Dermis microvascular lymphatic vessel endothelial cell (primary cell): Measurements from ENCODE around the gene RYR2. TPM values are rescaled to one million over a fixed set of nuclear protein-coding genes. Genes with fewer than 3 reads are reported as not detected.

Source experiments
- DNase-seq, 2 donors: peaks; one replicate each; pipeline versions ENCODE4 v3.0.0 to v3.0.0-alpha.2; 2010; ENCODE audit warnings: low read depth in 2 of 2
- total RNA-seq: library from RNA; depleted of rRNA; stranded (reverse); fragments of >200 nt; gene quantifications from 2 replicates; pipeline ENCODE4 v1.2.1, GENCODE V29; 2014

RYR2 gene
- total RNA-seq, 1 donor from 2014 or later, result 0.26 TPM

- DNase-seq, result no peak
Measured at GRCh38 chr1:237655778-237656177, 613.8 kb downstream of the RYR2 start.

GRCh38 chr1:237664348-237664747 is 622.4 kb downstream of the RYR2 start:
- DNase-seq, result no peak

- no peak for DNase-seq
Measured at GRCh38 chr1:237670302-237670701, 628.3 kb downstream of the RYR2 start.

- no peak for DNase-seq
Measured at GRCh38 chr1:237671262-237671661, 629.3 kb downstream of the RYR2 start.

- DNase-seq, result no peak
Measured at GRCh38 chr1:237671935-237672334, 630.0 kb downstream of the RYR2 start.

GRCh38 chr1:237672748-237673147 is 630.8 kb downstream of the RYR2 start:
- DNase-seq, result no peak

- no peak for DNase-seq
Measured at GRCh38 chr1:237673631-237674030, 631.6 kb downstream of the RYR2 start.

GRCh38 chr1:237677979-237678378 is 636.0 kb downstream of the RYR2 start:
- no peak for DNase-seq

GRCh38 chr1:237679687-237680086 is 637.7 kb downstream of the RYR2 start:
- DNase-seq, result no peak

GRCh38 chr1:237681210-237681609 is 639.2 kb downstream of the RYR2 start:
- DNase-seq, result no peak

GRCh38 chr1:237684236-237684635 is 642.3 kb downstream of the RYR2 start:
- no peak for DNase-seq

- DNase-seq, result no peak
Measured at GRCh38 chr1:237685551-237685950, 643.6 kb downstream of the RYR2 start.

GRCh38 chr1:237687804-237688203 is 645.8 kb downstream of the RYR2 start:
- no peak for DNase-seq

- no peak for DNase-seq
Measured at GRCh38 chr1:237690656-237691055, 648.7 kb downstream of the RYR2 start.

GRCh38 chr1:237692255-237692654 is 650.3 kb downstream of the RYR2 start:
- no peak for DNase-seq

GRCh38 chr1:237695878-237696277 is 653.9 kb downstream of the RYR2 start:
- DNase-seq, result no peak

- no peak for DNase-seq
Measured at GRCh38 chr1:237700181-237700580, 658.2 kb downstream of the RYR2 start.

- no peak for DNase-seq
Measured at GRCh38 chr1:237701534-237701933, 659.5 kb downstream of the RYR2 start.

- no peak for DNase-seq
Measured at GRCh38 chr1:237702161-237702560, 660.2 kb downstream of the RYR2 start.

GRCh38 chr1:237705462-237705861 is 663.5 kb downstream of the RYR2 start:
- DNase-seq, result no peak

GRCh38 chr1:237709355-237709754 is 667.4 kb downstream of the RYR2 start:
- no peak for DNase-seq

GRCh38 chr1:237711281-237711680 is 669.3 kb downstream of the RYR2 start:
- DNase-seq, result no peak

GRCh38 chr1:237712082-237712481 is 670.1 kb downstream of the RYR2 start:
- no peak for DNase-seq

- DNase-seq, result no peak
Measured at GRCh38 chr1:237712586-237713157, 670.7 kb downstream of the RYR2 start.
